ENCODE results near the gene HHAT.

Gene HHAT

GRCh38 chr1:210291786-210292230 is 36.9 kb upstream of the HHAT start:
- Histone ChIP-seq H3K23ac (ENCODE audit: low read length) (no peak overlapping the region), H3K18ac (ENCODE audit: low read length) (peak overlapping the region; percentile 15), H4K5ac (ENCODE audit: low read length) (no peak overlapping the region), H3K9ac (ENCODE audit: low read length) (no peak overlapping the region), H3K4me3 (ENCODE audit: low read length) (no peak overlapping the region), H3K4me1 (ENCODE audit: control insufficient read depth, low read depth, low read length) (peaks cover 13% of the 10 kb centered on the region), H2BK15ac (replicated peaks; ENCODE audit: low read depth) (peak overlapping the region; percentile 74), H2BK120ac (ENCODE audit: low read depth, low read length) (peak overlapping the region; percentile 76), H3K27ac (ENCODE audit: low read depth, low read length) (no peak overlapping the region), H3K56ac (ENCODE audit: low read length) (no peak overlapping the region), H3K27me3 (ENCODE audit: insufficient read depth, low read length, poor library complexity) (no peaks in the 10 kb centered on the region), H3K79me2 (ENCODE audit: control insufficient read depth, insufficient read depth, low read length) (no peaks in the 10 kb centered on the region), H3K36me3 (ENCODE audit: control insufficient read depth, insufficient read depth, low read length) (no peaks in the 10 kb centered on the region), H2BK5ac (ENCODE audit: low read length) (no peak overlapping the region), H3K4ac (ENCODE audit: low read depth, low read length) (peak overlapping the region; percentile 37), H3K4me2 (ENCODE audit: low read length) (no peak overlapping the region), H3K79me1 (ENCODE audit: low read length) (no peaks in the 10 kb centered on the region), H4K8ac (ENCODE audit: low read depth, low read length) (no peak overlapping the region), H2AK5ac (ENCODE audit: low read length) (no peak overlapping the region)
- no CpG with 5 or more reads among the region's 9 CpGs for WGBS (ENCODE audit: extremely low coverage, insufficient coverage, low lambda C conversion rate)
- no peak for DNase-seq

GRCh38 chr1:210292231-210292871 is 36.4 kb upstream of the HHAT start:
- H3K4me1 ChIP-seq (ENCODE audit: control insufficient read depth, low read depth, low read length), result peaks cover 13% of the 10 kb centered on the region
- peak overlapping the region; percentile 37 for H3K4ac ChIP-seq (ENCODE audit: low read depth, low read length)
- no peak overlapping the region for H3K4me3 ChIP-seq (ENCODE audit: low read length)
- H3K4me2 ChIP-seq (ENCODE audit: low read length), result peak overlapping the region; percentile 23
- peak overlapping the region; percentile 76 for H2BK120ac ChIP-seq (ENCODE audit: low read depth, low read length)
- peak overlapping the region; percentile 76 for H3K56ac ChIP-seq (ENCODE audit: low read length)
- H3K79me2 ChIP-seq (ENCODE audit: control insufficient read depth, insufficient read depth, low read length), result no peaks in the 10 kb centered on the region
- no peak overlapping the region for H4K8ac ChIP-seq (ENCODE audit: low read depth, low read length)
- peak overlapping the region; percentile 56 for H3K9ac ChIP-seq (ENCODE audit: low read length)
- H3K18ac ChIP-seq (ENCODE audit: low read length), result peak overlapping the region; percentile 15
- H2BK5ac ChIP-seq (ENCODE audit: low read length), result no peak overlapping the region
- H2AK5ac ChIP-seq (ENCODE audit: low read length), result no peak overlapping the region
- no peaks in the 10 kb centered on the region for H3K27me3 ChIP-seq (ENCODE audit: insufficient read depth, low read length, poor library complexity)
- H3K23ac ChIP-seq (ENCODE audit: low read length), result no peak overlapping the region
- WGBS (ENCODE audit: extremely low coverage, insufficient coverage, low lambda C conversion rate), result no CpG with 5 or more reads among the region's 56 CpGs
- no peak overlapping the region for H2BK15ac ChIP-seq (replicated peaks; ENCODE audit: low read depth)
- no peaks in the 10 kb centered on the region for H3K79me1 ChIP-seq (ENCODE audit: low read length)
- peak overlapping the region; percentile 80 for H3K27ac ChIP-seq (ENCODE audit: low read depth, low read length)
- H4K5ac ChIP-seq (ENCODE audit: low read length), result no peak overlapping the region
- H3K36me3 ChIP-seq (ENCODE audit: control insufficient read depth, insufficient read depth, low read length), result no peaks in the 10 kb centered on the region
- DNase-seq, result peak; percentile 95

- H3K23ac ChIP-seq (ENCODE audit: low read length), result no peak overlapping the region
- H2BK120ac ChIP-seq (ENCODE audit: low read depth, low read length), result no peak overlapping the region
- no peaks in the 10 kb centered on the region for H3K27me3 ChIP-seq (ENCODE audit: insufficient read depth, low read length, poor library complexity)
- no peak overlapping the region for H4K5ac ChIP-seq (ENCODE audit: low read length)
- peak overlapping the region; percentile 26 for H3K27ac ChIP-seq (ENCODE audit: low read depth, low read length)
- no peaks in the 10 kb centered on the region for H3K79me2 ChIP-seq (ENCODE audit: control insufficient read depth, insufficient read depth, low read length)
- no peak for DNase-seq
- no peaks in the 10 kb centered on the region for H3K36me3 ChIP-seq (ENCODE audit: control insufficient read depth, insufficient read depth, low read length)
- no CpG with 5 or more reads among the region's 7 CpGs for WGBS (ENCODE audit: extremely low coverage, insufficient coverage, low lambda C conversion rate)
- H3K18ac ChIP-seq (ENCODE audit: low read length), result peak overlapping the region; percentile 15
- peak overlapping the region; percentile 76 for H3K56ac ChIP-seq (ENCODE audit: low read length)
- H3K9ac ChIP-seq (ENCODE audit: low read length), result peak overlapping the region; percentile 56
- H3K4me1 ChIP-seq (ENCODE audit: control insufficient read depth, low read depth, low read length), result peaks cover 13% of the 10 kb centered on the region
- H3K79me1 ChIP-seq (ENCODE audit: low read length), result no peaks in the 10 kb centered on the region
- H2AK5ac ChIP-seq (ENCODE audit: low read length), result no peak overlapping the region
- H3K4me2 ChIP-seq (ENCODE audit: low read length), result no peak overlapping the region
- peak overlapping the region; percentile 37 for H3K4ac ChIP-seq (ENCODE audit: low read depth, low read length)
- no peak overlapping the region for H4K8ac ChIP-seq (ENCODE audit: low read depth, low read length)
- no peak overlapping the region for H2BK15ac ChIP-seq (replicated peaks; ENCODE audit: low read depth)
- H3K4me3 ChIP-seq (ENCODE audit: low read length), result no peak overlapping the region
- H2BK5ac ChIP-seq (ENCODE audit: low read length), result no peak overlapping the region
These were observed 35.5 kb upstream of the HHAT start for GRCh38 chr1:210293171-210293607.

DNA sequence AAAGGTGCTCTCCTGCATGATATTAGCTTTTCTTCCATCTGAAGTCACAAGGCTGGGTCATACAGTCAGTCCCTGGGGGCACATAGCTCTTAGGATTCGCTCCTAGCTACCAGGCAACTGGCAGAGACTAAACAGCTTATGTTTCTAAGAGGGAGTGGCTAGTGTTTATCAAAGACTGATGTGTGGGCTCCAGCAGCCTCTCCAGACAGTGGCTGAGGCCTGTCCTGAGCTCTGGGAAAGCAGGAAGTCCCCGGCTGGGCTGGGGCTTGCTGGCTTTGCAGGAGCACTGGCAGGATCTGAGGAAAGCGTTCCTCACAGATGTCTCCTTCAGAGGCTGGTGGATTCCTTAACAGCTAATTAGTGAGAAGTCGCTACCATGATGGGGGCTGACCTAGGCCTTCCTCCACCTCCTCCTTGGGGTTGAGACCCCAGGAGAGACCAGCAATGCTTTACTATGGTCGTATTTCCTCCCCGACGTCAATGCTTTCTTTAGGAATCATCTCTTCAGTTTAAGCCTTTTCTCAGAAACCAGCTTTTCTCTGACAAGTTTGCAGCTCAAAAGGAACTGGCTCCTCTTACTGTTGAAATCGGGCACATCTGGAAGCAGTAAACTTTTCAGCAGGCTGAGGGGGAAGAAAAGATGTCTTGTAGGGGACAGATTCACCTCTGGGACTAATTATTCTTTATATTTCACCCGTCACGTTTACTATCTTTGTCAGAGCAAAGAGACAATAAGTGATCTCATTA is 33.5 kb upstream of the HHAT start:
- Histone ChIP-seq H2BK5ac (ENCODE audit: low read length) (no peak overlapping the region), H3K4me2 (ENCODE audit: low read length) (no peak overlapping the region), H4K5ac (ENCODE audit: low read length) (no peak overlapping the region), H4K8ac (ENCODE audit: low read depth, low read length) (peak overlapping the region; percentile 76), H3K79me2 (ENCODE audit: control insufficient read depth, insufficient read depth, low read length) (no peaks in the 10 kb centered on the region), H3K4ac (ENCODE audit: low read depth, low read length) (peak overlapping the region; percentile 22), H3K56ac (ENCODE audit: low read length) (peak overlapping the region; percentile 73), H2BK15ac (replicated peaks; ENCODE audit: low read depth) (no peak overlapping the region), H3K18ac (ENCODE audit: low read length) (peak overlapping the region; percentile 52), H3K4me1 (ENCODE audit: control insufficient read depth, low read depth, low read length) (peaks cover 13% of the 10 kb centered on the region), H2AK5ac (ENCODE audit: low read length) (no peak overlapping the region), H2BK120ac (ENCODE audit: low read depth, low read length) (no peak overlapping the region), H3K27ac (ENCODE audit: low read depth, low read length) (peak overlapping the region; percentile 42), H3K9ac (ENCODE audit: low read length) (peak overlapping the region; percentile 44), H3K27me3 (ENCODE audit: insufficient read depth, low read length, poor library complexity) (no peaks in the 10 kb centered on the region), H3K4me3 (ENCODE audit: low read length) (no peak overlapping the region), H3K79me1 (ENCODE audit: low read length) (no peaks in the 10 kb centered on the region), H3K36me3 (ENCODE audit: control insufficient read depth, insufficient read depth, low read length) (no peaks in the 10 kb centered on the region), H3K23ac (ENCODE audit: low read length) (no peak overlapping the region)
- peak; percentile 95 for DNase-seq
- WGBS (ENCODE audit: extremely low coverage, insufficient coverage, low lambda C conversion rate), result no CpG with 5 or more reads among the region's 10 CpGs

DNA sequence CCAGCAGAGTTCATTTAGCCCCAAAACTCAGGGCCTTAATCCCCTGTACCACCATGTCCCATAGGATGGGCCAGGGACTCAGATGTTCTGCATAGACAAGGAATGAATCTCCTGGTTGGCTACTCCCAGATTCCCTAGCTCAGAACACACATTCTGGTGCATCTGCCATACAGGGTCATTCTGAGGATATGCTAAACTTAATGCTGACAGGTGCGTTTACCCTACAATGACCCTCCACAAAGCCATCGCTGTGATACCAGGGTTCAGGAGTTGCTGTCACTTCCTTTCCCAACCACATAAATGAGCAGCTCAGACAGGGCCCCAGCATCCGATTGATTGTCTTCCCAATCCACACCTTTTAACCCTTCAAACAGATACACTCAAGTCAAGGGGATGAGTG is 32.0 kb upstream of the HHAT start:
- Histone ChIP-seq H3K18ac (ENCODE audit: low read length) (no peak overlapping the region), H4K8ac (ENCODE audit: low read depth, low read length) (no peak overlapping the region), H3K4ac (ENCODE audit: low read depth, low read length) (no peak overlapping the region), H4K5ac (ENCODE audit: low read length) (no peak overlapping the region), H2BK120ac (ENCODE audit: low read depth, low read length) (no peak overlapping the region), H3K79me2 (ENCODE audit: control insufficient read depth, insufficient read depth, low read length) (no peaks in the 10 kb centered on the region), H3K4me2 (ENCODE audit: low read length) (no peak overlapping the region), H3K23ac (ENCODE audit: low read length) (no peak overlapping the region), H2BK5ac (ENCODE audit: low read length) (no peak overlapping the region), H3K4me1 (ENCODE audit: control insufficient read depth, low read depth, low read length) (peaks cover 8% of the 10 kb centered on the region), H3K27me3 (ENCODE audit: insufficient read depth, low read length, poor library complexity) (no peaks in the 10 kb centered on the region), H3K9ac (ENCODE audit: low read length) (no peak overlapping the region), H3K79me1 (ENCODE audit: low read length) (no peaks in the 10 kb centered on the region), H3K4me3 (ENCODE audit: low read length) (no peak overlapping the region), H2AK5ac (ENCODE audit: low read length) (no peak overlapping the region), H3K27ac (ENCODE audit: low read depth, low read length) (no peak overlapping the region), H2BK15ac (replicated peaks; ENCODE audit: low read depth) (no peak overlapping the region), H3K56ac (ENCODE audit: low read length) (no peak overlapping the region), H3K36me3 (ENCODE audit: control insufficient read depth, insufficient read depth, low read length) (no peaks in the 10 kb centered on the region)
- WGBS (ENCODE audit: extremely low coverage, insufficient coverage, low lambda C conversion rate), result no CpG with 5 or more reads among the region's 3 CpGs
- no peak for DNase-seq

Data from mesendoderm (in vitro differentiated cells).